ENCODE data around the gene CIC.
"Not testable (repeated sequence)": the region's sequence is repeated elsewhere in the genome, so short reads cannot be mapped to it uniquely, and the experiment has no call there.

Gene CIC

GRCh38 chr19:42255766-42256745 lies 13.0 kb upstream of the CIC start:
- no peak for DNase-seq

- not testable (repeated sequence) for DNase-seq
These were observed 11.2 kb upstream of the CIC start for GRCh38 chr19:42257842-42258241.

GRCh38 chr19:42261763-42262162 lies 7.3 kb upstream of the CIC start:
- DNase-seq, result no peak

- not testable (repeated sequence) for DNase-seq
These were observed 2.9 kb upstream of the CIC start for GRCh38 chr19:42266105-42266504.

DNA sequence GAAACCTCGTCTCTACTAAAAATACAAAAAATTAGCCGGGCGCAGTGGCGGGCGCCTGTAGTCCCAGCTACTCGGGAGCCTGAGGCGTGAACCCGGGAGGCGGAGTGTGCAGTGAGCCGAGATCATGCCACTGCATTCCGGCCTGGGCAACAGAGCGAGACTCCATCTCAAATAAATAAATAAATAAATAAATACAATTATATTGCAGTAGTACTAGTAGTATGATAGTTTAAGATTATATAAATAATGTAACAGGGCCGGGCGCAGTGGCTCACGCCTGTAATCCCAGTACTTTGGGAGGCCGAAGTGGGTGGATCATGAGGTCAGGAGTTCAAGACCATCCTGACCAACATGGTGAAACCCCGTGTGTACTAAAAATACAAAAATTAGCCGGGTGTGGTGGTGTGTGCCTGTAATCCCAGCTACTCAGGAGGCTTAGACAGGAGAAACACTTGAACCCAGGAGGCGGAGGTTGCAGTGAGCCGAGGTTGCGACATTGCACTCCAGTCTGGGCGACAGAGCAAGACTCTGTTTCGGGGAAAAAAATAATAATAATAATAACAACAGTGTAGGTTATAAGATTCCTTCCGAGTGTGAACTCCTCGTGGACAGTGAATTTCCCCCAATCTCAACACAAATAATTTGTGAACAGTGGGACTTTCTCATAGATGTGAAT lies 2.0 kb upstream of the CIC start:
- DNase-seq, result not testable (repeated sequence)

- DNase-seq, result no peak
These were observed 1.4 kb upstream of the CIC start for GRCh38 chr19:42267644-42268141.

GRCh38 chr19:42268142-42268703 lies 829 bp upstream of the CIC start:
- peak; percentile 96 for DNase-seq

GRCh38 chr19:42269478-42270345 lies 660 bp downstream of the CIC start:
- no peak for DNase-seq

GRCh38 chr19:42270346-42271044 lies 1.4 kb downstream of the CIC start:
- peak; percentile 82 for DNase-seq

GRCh38 chr19:42271045-42271419 lies 2.0 kb downstream of the CIC start:
- no peak for DNase-seq

- DNase-seq, result no peak
These were observed 2.9 kb downstream of the CIC start for GRCh38 chr19:42271861-42272534.

- DNase-seq, result no peak
These were observed 3.5 kb downstream of the CIC start for GRCh38 chr19:42272535-42272897.

GRCh38 chr19:42272989-42273406 lies 3.9 kb downstream of the CIC start:
- no peak for DNase-seq

GRCh38 chr19:42273407-42274064 lies 4.5 kb downstream of the CIC start:
- no peak for DNase-seq

GRCh38 chr19:42274065-42274682 lies 5.1 kb downstream of the CIC start:
- no peak for DNase-seq

DNA sequence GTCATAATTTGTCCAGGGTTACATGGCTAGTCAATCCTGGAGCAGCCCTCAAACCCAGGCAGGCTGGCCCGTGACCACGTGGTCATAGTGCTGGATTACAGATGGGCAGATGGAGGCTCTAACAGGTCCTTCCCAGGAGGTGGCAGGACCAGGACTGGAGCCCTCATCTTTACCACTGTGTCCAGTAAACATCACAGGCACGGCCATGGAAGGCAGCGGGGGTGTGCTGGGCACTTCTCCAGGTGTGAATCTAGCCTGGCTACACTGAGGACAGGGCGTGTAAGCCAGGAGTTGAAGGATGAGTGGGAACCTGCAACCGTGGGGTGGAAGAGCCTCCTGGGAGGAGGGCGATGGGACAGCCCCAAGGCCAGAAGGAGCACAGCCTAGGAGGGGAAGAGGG lies 6.1 kb downstream of the CIC start:
- no peak for DNase-seq

DNA sequence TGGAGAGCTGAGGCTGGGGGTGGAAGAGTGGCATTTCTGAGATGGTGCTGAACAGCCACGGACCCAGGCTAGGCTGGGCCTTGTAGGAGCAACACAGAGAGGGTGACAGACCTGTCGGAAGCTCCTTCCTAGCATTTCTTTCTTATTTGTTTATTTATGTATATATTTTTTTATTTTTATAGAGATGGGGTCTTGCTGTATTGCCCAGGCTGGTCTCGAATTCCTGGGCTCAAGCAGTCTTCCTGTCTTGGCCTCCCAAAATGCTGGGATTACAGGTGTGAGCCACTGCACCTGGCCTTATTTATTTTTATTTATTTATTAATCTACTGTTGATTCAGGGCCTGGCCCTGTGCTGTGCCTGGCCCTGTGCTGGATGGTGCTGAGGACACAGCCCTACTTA lies 6.5 kb downstream of the CIC start:
- DNase-seq, result no peak

GRCh38 chr19:42276284-42276683 lies 7.2 kb downstream of the CIC start:
- no peak for DNase-seq

- no peak for DNase-seq
These were observed 7.8 kb downstream of the CIC start for GRCh38 chr19:42276821-42277220.

DNA sequence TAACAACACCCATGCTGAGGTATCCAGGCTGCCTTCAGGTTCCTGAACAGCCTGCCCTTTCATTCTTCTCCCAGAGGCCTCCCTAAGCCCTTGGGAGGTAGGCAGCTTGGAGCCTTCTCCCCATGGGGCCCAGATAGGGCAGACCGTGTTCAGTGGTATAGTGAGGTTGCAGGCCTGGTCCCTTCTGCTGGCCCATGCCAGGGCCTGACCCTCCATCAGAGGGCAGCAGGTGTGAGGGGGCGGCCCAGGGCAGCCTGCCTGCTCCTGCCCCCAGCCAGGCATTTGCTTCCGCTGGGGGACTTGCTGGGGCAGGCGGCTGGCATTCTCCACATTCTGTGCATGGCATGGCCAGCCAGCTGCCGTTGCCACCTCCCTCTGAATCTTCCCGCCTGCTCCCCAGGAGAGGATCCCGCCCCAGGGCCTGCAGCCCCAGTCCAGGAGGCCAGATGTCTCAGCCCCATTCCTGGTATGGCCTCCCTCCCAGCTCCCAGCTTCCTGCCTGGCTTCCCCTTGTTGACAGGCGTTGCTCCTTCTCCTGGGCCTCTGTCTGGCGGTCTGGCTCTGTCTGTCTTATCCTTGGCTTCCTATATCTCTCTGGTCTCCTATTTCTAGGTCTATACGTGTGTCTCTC lies 8.9 kb downstream of the CIC start:
- no peak for DNase-seq
